ENCODE results near the gene SYNPO2.

The SYNPO2 gene

DNA sequence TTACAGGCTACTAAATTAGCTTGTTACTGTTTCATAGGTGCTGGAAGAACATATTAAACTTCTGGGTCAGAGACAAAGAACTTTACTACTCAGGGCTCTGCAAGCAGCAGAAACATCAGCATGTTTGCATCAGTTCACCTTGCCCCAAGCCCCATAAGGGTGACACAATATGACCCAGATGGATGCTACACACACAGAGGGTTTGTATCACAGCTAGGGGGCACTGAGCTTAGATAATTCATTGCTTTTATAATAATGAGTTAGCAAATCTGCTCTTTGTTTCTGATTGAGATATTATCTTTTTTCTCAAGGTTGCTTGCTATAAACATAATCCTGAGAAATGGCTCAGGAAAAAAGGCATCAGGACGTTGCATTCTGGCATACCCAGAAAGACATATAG, 4.8 kb upstream of the SYNPO2 start:
- no peak for FAIRE-seq

DNA sequence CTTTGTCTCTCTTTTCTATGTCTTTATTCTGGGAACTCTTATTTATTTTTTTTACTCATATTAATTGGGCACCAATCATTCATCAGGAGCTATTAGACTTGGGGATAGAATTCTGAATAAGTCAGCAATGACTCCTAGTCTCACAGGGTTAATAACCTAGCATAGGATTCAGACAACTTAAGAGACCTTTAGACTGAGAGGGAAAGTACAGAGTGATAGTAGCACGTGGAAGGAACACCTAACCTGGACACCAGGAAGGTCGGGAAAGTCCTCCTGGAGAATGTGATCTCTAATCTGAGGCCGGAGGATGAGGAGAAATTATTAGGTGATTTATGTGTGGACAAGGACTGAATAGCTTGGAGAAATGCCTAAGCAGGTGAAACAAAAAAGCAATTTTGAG, 3.9 kb upstream of the SYNPO2 start:
- no peak for FAIRE-seq

DNA sequence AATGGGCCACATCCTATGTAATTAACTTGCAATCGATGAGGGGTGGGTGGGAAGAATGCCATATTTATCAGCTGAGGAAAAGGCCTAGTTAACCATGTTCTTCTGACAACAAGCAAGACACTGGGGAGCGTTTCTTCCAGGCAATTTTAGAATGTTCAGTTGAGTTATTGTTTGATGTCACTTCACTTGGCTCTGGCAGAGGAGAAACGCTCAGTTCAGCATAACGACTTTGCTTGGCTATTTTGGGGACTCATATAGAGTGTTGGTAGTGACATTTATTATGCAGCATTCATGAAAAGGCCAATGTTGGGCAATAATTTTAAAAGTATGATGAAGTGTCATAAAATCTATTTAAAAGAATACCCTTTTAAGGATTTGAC, 648 bp downstream of the SYNPO2 start:
- FAIRE-seq: no peak

DNA sequence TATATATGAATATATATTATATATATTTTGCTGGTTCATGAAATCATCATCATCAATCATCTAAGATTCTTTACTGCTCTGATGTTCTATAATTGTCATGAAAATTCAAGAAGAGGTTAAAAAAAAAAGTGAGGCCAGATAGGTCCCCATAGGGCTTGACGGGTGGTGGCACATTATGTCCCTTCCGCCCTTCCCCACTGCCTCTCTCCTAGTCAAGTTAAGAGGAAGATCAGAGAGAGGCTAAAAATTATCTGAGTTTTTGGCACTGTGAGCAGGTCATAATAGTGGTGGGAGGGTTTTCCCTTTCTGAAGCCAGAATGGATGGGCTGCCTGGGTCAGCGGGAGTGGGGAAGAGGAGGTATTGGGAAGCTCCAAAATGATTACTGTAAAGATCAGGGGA, 5.4 kb downstream of the SYNPO2 start:
- FAIRE-seq: no peak

DNA sequence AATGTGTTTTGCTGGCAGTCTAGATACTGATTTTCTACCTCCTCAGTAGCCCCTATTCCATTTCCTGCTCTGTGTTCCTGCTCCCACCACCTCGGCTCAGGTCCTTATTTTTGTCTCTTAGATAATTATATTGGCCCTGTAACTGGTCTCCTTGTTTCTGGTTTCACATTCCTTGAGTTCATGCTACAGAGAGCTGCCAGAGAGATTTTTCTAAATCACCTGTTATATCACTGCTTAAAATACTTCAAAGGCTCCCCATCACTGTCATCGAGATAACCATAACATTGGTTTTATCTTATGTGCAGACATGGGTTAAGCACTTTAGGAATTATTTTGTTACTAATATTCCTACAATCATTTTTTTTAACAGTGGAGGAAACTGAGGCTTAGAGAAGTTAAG, 9.6 kb downstream of the SYNPO2 start:
- no peak for FAIRE-seq

DNA sequence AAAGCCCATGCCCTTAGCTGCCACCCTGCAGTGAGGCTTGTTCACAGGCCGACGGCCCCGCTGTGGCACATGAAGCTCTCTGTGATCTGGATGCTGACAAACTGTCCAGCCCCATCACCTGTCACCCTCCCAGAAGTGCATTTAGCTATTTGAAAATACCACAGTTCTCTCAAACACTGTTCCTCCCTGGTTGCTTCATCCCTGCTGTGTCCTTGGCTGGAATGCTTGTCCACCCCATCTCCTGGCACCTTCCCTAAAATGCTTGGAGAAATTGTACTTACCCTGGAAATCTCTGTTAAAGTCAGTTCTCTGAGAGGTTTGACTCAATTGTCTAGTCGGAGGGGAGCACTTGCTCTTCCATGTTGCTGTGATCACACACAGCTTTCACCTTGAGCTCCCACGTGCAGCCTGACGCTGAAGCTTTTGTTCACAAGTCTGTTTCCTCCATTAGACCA, 10.1 kb downstream of the SYNPO2 start:
- no peak for FAIRE-seq

DNA sequence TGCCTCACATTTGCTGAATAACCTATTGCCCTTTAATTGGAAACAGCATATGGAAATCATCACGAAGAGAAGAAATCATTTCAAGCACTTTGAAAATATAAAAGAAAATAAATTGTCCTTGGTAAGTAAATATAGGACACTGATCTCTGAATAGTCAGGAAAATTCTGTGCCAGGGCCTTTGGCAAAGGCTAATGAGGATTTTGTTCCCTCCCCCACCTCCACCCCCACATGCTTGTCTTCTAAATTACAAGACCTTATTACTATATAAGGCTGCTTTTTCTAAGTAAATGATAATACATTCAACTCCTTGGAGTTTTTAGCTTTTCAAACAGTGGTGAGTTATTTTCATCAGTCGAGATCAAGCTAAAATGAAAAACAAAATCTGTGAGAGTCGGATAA, 15.8 kb downstream of the SYNPO2 start:
- no peak for FAIRE-seq

DNA sequence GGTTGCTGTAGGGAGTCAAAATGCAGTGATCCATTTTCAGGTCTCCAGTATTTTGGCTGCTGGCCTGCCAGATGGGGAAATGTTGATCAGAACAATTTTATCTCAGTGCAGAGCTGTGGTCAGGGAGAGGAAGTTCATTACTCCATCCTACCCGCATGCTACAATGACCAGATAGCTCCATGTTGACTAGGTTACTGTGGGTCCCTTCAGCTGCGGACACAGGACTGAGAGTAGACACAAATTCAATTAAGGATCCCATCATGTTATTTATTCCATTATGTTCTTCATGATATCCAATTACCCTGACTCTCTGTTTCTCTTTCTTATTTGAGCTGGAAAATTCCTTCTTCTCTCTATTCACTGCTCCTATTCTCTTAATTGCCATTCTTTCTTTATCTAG, 16.3 kb downstream of the SYNPO2 start:
- no peak for FAIRE-seq

DNA sequence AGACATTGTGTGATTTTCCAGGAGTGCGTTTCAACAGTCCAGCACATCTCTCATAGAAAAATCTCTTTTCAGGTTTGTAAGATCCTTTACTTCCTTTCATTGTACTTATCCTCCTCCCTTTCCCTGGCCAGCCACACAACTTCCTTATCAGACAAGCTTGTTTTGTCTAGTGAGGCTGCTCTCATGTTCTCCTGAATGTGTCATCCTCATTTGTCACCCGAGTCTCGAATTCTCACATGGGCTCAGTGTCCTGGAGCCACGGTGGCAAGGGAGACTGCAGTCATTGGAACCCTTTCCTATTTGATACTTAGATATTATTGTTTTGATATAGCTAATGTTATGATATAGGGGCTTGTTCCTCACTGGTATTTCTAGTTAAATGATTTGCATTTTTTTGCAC, 16.9 kb downstream of the SYNPO2 start:
- no peak for FAIRE-seq

DNA sequence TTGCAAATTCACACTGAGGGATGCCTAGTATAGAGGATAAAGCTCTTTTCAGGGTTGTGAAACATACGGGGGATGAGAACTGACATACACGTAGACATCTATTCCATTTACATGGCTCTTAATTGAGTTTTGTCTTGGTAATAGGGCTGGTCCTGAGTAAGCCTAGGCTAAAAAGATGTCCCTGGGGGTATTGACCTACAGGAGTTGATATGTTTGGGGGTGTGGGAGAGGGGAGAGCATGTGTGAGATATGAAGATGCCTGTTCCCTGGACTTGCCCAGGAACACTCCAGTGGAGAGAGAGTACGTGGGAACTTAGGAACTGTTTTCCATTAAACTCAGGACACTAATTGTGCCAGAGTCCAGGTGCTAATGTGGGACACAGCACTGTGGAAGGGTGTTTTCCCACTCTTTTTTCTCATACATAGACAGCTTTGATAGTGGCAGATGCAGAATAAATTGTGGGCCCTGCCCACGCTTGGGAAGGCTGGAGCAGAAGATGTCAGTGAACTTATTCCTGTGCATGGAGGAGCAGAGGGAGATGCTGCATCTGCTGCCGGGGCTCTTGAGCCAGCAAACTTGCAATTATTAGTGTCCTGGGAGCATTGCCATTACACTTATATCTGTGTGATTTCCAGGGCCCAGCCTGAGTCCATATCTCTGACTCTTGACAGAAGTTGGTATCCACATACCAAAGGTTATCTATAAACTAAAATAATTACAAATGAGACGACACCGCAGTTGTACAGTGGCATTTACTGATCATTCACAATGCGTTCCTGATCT, 20.7 kb downstream of the SYNPO2 start:
- FAIRE-seq: no peak

DNA sequence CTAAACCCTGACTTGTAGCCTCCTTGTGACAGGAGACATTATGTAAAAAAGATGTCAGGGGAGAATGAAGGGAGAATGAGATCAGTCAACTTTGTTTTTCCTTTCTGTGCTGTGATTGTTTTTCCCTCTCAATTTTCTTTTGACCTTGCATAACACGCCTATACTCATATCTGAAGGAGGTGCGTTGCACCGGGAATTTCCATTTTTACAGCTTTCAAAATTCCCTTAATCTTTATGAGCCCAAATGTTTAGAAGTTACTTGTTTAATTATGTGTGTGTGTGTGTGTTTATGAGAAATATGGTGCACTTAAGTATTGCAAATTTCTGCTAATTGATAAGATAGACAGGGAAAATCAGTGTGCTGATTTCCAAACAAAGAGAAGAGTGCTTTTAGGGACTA, 21.6 kb downstream of the SYNPO2 start:
- no peak for FAIRE-seq

DNA sequence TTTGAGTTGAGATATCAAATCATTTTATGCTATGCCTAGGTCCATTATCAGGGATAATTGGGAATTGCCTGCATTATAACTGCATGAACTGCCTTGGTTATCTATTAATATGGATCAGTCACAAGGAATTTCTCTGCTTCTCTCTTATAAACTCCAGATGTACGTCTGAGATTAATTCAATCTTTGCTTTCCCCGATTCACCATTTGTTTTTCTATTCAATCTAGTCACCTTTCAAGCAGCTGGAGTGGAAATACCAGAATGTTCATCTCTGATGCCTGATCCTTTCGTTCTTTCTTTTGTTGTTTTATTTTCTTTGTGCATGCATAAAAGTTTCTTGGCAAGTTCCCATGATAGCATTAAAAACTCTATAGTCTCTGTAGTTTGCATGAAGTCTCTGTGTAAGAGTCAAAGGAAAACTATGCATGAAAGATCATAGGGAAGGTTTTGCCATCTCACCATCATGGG, 22.6 kb downstream of the SYNPO2 start:
- no peak for FAIRE-seq

DNA sequence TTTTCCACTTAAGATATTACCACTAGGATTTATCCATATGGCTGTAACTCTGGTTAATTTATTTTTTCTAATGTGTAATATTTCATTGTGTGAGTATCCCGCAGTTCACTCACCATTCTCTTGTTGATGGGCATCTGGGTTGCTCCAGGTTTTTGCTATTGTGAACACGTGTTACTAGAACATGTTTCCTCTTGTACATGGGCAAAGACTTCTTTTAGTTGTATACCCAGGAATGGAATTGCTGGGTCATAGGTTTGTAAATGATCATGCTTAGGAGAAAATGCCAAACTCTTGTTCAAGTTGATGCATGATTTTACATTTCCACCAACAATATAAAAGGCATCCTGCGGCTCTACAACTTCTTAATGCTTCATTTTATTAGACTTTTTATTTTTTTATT, 26.8 kb downstream of the SYNPO2 start:
- no peak for FAIRE-seq

DNA sequence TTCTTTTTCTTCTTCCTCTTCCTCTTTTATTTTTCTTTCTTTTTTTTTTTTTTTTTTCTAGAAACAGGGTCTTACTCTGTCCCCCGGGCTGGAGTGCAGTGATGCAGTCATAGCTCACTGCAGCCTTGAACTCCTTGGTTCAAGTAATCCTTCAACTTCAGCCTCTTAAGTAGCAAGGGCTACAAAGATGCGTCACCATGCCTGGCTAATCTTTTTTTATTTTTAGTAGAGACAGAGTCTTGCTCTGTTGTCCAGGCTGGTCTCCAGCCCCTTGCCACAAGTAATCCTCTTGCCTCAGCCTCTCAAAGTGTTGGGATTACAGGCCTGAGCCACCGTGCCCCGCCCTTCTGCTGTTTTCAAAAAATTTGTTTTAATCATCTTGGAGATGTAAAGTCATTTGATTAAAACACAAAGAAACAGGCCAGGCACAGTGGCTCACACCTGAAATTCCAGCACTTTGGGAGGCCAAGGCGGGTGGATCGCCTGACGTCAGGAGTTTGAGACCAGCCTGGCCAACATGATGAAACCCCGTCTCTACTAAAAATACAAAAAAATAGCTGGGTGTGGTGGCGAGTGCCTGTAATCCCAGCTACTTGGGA, 28.1 kb downstream of the SYNPO2 start:
- no peak for FAIRE-seq

DNA sequence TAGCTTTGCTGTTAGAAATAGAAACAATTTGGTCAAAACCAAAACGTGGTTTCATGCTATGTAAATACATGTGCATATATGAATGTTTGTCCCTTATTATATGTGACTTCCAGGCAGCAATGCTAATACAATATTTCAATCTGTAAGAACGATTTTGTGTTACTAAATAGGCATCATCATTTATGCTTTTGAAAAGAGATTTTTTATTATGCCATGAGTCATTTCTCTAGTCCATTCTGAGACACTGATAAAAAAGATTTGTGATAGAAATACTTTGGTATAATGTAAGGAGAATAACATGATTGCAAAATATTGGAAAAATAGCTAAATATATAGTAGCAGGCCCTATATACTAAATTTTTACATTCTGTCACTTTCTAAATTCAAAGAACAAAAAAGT, 28.9 kb downstream of the SYNPO2 start:
- FAIRE-seq: no peak

DNA sequence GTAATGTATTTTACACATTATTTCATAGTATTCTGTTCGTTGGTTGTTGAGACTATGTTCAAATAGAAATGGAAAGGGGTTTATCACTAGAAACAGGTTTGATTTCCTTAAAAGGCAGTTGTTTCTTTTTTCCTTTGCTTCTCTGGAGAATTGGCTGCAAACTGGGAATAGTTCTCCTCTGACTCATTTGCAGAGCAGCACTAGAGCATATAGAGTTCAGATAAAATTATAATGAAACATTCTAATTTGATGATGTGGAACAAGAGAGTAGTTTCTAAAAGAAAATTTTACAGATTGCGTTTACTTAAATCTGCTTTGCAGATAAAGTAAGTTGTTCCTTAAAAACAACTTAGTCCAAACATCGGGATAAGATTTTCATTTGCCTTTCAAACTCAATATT, 29.7 kb downstream of the SYNPO2 start:
- no peak for FAIRE-seq

DNA sequence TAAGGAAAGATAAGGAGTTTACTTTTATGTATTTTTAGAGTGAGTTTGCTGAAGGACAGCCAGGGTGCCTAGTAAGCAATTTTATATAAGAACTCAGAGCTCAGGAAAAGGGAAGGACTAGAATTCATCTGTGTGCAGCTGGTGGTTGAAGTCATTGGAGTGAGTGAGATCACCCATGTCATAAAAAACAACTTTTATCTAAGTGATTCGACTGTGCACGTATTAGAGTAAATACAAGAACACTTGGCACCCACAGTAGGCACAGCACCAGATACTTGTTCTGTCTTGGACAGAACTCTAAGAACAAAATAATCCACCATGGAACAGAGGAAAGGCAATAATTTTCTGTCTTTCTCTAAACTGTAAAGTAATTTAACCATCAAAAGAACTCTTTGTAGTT, 31.6 kb downstream of the SYNPO2 start:
- no peak for FAIRE-seq

DNA sequence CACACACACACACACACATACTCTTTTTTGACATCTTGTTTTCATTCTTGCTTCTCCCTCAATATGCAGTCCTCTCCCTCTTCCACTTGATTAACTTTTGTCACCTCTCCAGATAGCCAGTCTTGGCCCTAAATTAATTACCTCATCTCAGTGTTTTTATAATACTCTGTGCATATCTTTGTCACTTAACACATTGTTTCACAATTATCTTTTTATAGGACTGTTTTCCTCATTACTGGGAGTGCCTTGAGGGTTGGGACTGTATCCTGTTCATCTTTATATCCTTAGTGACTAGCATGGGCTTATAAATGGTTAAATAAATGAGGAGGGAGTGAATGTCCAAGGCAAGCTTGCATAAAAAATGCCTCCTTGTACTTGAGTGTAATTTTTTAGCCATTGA, 33.1 kb downstream of the SYNPO2 start:
- no peak for FAIRE-seq

DNA sequence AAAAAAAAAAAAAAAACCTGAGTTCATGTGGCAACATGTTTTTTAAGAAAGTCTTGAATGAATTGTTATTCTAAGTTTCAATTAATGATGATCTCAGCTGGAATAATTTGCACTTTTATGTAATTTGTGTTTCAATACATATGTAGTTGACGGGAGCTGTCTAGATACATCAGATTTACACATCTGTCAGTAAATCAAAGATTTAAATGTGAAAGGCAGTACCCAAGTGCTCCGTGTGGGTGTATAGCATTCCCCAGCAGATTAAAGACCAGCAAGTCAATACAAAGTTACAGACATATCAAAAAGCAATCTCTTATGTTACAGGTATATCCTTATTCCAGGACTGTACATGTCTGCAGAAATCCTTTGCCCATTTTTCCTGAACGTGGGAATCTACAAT, 35.2 kb downstream of the SYNPO2 start:
- FAIRE-seq: no peak

DNA sequence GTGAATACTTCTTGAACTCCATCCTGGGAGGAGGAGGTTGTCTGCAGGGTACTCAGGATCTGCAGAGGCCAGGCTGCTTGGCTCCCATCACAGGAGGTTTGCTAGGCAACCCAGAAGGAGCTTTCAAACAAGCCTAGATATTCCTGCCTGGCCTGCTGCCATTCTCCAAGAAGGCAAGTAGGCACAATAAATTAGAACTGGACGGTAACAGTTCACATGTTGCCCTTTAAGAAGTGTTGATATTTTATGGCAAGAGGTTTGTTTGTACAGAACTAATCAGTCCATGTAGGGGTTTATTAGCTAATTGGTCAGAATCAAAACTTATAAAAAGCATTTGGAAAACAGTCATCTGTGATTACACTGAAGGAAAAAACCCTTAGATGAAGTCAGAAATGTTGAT, 39.3 kb downstream of the SYNPO2 start:
- no peak for FAIRE-seq

DNA sequence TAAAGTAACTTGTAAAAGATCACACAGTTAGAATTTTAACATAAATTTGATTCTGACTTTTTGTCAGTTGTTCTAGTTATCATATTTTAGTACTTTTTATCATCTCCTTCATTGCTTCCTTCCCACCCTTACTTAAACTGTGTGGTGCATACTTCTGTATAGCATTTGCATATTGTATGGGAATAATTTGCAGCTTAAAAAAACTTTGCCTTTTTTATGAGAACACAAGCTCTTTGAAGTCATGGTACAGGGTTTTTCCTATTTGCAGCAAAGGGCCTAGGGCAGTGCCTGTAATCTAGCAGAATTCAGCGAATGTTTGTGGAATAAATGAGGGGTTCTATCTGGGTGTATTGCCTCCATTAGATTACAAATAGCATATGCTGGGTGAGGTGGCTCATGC, 41.6 kb downstream of the SYNPO2 start:
- FAIRE-seq: no peak

DNA sequence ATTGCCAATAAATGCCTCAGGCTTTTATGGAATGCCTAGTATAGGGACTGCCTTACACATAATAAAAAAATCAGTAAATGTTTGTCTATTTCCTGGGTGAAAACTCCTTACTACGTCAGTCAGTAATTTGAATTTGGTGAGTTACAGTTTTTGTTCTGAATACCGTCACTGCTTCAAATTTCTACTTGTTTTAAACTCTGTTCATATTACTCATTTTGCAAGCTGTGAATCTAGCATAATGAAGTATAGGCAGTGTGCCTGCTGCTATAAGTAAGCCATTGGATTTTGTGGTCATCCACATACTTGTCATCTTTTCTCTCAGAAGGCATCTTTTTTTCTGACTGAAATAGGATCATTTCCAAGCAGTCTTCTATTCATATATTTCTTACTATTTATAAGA, 43.1 kb downstream of the SYNPO2 start:
- no peak for FAIRE-seq

DNA sequence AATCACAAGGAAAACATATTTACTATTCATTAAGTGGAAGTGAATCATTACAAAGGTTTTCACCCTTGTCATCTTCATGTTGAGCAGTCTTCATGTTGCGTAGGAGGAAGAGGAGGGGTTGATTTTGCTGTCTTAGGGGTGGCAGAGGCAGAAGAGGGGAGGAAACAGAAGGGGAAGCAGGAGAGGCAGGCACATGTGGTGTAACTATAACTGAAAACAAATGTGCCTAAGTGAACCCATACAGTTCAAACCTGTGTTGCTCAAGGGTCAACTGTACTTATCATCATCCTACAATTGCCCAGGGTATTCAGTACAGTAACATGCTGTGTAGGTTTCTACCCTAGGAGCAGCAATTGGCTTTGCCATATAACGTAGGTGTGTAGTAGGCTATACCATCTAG, 47.2 kb downstream of the SYNPO2 start:
- no peak for FAIRE-seq

DNA sequence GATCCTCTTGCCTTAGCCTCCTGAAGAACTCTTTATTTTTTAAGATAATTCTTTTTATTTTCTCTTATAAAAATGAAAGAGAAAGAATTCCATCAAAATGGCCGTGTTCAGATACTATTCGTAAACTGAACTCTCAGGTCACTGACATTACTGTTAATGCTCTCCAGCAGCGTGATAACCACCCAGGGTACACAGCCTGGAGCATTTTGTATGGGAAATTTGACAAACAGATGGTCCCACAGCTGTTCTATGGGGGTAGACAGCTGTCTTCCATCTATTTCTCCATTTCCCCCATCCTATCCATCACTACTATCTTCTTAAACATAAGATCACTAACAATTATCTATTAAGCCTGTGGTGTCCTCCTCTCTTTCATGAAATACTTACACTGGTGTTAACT, 47.8 kb downstream of the SYNPO2 start:
- FAIRE-seq: no peak

Measured in G401.6 (cell line).